Endothelial cell of umbilical vein (primary cell): Measurements from ENCODE around the gene PNKP.

Source experiments
- CTCF ChIP-seq, 2 donors: IDR thresholded peaks; 1 replicate in 1 of 2; 2 replicates in 1 of 2; pipeline ENCODE4 v1.5.1; 2011; ENCODE audit warnings: low read length in 2 of 2, mild to moderate bottlenecking in 2 of 2, moderate library complexity in 2 of 2, control low read depth in 1 of 2, inconsistent platforms in 1 of 2, low read depth in 1 of 2; ENCODE audit not compliant: insufficient read depth in 1 of 2; ENCODE audit errors: extremely low read depth in 1 of 2
- EZH2 ChIP-seq: IDR thresholded peaks from 2 replicates; pipeline ENCODE4 v1.6.1; 2012; ENCODE audit warnings: borderline replicate concordance, low read depth, mild to moderate bottlenecking, moderate library complexity, low read length, inconsistent platforms; ENCODE audit not compliant: severe bottlenecking
- JUN ChIP-seq: IDR thresholded peaks from 2 replicates; pipeline ENCODE4 v1.6.1; 2011; ENCODE audit warnings: borderline replicate concordance, low read depth; ENCODE audit not compliant: insufficient read length, insufficient read depth
- POLR2A ChIP-seq: IDR thresholded peaks from 2 replicates; pipeline ENCODE4 v1.6.1; 2012; ENCODE audit warnings: low read depth, mild to moderate bottlenecking, control low read depth, low read length
- POLR2AphosphoS5 ChIP-seq: IDR thresholded peaks from 2 replicates; pipeline ENCODE4 v1.6.1; 2012; ENCODE audit warnings: low read depth, mild to moderate bottlenecking, control low read depth, low read length, moderate library complexity; ENCODE audit not compliant: insufficient read depth

GRCh38 chr19:49871349-49871985 lies 4.1 kb upstream of the PNKP start:
- TF ChIP-seq JUN (no peak), CTCF (IDR thresholded peaks at IDR 0.05; ENCODE audit: extremely low read depth in 1 of 2, insufficient read depth in 1 of 2, low read depth in 1 of 2, low read length in 2 of 2) (no peak), POLR2A (no peak), EZH2 (no peak), POLR2AphosphoS5 (no peak)
